ENCODE measurements around the gene CTSH.

DNA sequence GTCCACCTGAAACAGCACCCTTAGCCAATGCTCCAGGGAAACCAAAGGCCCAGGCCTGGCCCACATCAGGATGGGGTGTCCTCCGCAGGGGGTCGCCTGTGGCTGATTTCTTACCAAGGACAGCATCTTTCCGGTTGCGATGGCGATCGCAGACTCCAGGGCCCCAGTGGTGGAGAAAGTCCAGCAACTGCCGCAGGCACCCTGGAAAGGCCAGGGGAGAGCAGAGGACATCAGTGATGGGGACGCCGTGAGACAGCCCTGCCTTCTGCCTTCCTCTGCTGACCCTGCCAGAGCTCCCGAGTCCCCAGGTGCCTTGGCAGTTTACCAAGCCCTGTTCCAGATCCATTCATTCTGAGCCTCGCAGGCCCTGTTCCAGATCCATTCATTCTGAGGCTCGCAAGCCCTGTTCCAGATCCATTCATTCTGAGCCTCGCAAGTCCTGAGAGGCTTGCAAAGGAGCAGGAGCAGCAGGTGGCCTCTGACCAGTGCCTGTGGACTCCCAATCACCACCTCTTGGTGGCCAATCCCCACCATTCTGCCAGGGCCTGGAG, 12.5 kb downstream of the CTSH start:
- TF ChIP-seq, protein P1, sequence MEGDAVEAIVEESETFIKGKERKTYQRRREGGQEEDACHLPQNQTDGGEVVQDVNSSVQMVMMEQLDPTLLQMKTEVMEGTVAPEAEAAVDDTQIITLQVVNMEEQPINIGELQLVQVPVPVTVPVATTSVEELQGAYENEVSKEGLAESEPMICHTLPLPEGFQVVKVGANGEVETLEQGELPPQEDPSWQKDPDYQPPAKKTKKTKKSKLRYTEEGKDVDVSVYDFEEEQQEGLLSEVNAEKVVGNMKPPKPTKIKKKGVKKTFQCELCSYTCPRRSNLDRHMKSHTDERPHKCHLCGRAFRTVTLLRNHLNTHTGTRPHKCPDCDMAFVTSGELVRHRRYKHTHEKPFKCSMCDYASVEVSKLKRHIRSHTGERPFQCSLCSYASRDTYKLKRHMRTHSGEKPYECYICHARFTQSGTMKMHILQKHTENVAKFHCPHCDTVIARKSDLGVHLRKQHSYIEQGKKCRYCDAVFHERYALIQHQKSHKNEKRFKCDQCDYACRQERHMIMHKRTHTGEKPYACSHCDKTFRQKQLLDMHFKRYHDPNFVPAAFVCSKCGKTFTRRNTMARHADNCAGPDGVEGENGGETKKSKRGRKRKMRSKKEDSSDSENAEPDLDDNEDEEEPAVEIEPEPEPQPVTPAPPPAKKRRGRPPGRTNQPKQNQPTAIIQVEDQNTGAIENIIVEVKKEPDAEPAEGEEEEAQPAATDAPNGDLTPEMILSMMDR (IDR thresholded peaks at IDR 0.05): no peak
- TF ChIP-seq POLR2AphosphoS5 (IDR thresholded peaks at IDR 0.05): no peak
- TF ChIP-seq POLR2A (IDR thresholded peaks at IDR 0.05): no peak
- TF ChIP-seq EP300 (IDR thresholded peaks at IDR 0.05): no peak

All from sigmoid colon (tissue), 4 donors.